ENCODE measurements around the gene ZBTB7C.

ZBTB7C gene

DNA sequence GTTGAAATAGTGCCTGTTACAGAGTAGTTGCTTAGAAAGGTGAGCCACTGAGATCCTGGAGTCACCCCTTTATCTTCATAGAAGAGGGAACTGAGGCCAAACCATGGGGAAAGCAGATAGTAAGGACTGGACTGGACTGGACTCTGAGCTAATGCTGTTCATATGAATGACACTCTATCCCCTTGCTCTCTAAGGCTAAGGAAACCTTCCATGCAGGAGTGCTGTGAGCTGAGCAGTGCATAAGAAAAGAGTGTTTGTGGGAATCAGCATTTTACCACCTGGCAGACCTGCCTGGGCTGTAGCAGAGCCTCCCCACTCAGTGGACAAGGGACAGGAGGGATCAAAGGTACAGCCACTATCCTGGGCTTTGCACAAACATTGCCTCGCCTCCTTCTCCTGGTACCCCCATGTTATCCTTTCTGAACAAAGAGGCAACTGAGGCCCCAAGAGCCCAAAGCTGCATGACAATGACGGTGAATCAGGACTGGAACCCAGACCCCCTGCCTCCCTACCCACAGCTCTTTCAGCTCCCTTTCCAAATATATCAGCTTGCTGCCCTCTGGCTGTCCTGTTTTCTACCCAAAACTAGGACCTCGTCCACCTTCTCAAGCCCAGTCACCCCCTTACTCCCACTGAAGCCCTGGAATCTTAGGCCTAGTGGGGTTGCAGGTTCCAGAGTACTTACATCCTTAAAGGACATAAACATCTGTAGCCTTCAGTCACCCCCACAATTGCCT is 227.9 kb downstream of the ZBTB7C start:
- TF ChIP-seq, protein P1, sequence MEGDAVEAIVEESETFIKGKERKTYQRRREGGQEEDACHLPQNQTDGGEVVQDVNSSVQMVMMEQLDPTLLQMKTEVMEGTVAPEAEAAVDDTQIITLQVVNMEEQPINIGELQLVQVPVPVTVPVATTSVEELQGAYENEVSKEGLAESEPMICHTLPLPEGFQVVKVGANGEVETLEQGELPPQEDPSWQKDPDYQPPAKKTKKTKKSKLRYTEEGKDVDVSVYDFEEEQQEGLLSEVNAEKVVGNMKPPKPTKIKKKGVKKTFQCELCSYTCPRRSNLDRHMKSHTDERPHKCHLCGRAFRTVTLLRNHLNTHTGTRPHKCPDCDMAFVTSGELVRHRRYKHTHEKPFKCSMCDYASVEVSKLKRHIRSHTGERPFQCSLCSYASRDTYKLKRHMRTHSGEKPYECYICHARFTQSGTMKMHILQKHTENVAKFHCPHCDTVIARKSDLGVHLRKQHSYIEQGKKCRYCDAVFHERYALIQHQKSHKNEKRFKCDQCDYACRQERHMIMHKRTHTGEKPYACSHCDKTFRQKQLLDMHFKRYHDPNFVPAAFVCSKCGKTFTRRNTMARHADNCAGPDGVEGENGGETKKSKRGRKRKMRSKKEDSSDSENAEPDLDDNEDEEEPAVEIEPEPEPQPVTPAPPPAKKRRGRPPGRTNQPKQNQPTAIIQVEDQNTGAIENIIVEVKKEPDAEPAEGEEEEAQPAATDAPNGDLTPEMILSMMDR (IDR thresholded peaks at IDR 0.05; ENCODE audit: unreplicated experiment in 3 of 3), result no peak
- Mint-ChIP-seq H3K9me3 (no peaks in the 10 kb centered on the region), H3K4me1 (peaks cover 48% of the 10 kb centered on the region), H3K27ac (peak overlapping the region; percentile 15 to 73 (median 56)), H3K27me3 (ENCODE audit: low read depth) (peaks cover 3% of the 10 kb centered on the region), H3K4me3 (no peak overlapping the region), H3K36me3 (ENCODE audit: low read depth) (no peaks in the 10 kb centered on the region)

DNA sequence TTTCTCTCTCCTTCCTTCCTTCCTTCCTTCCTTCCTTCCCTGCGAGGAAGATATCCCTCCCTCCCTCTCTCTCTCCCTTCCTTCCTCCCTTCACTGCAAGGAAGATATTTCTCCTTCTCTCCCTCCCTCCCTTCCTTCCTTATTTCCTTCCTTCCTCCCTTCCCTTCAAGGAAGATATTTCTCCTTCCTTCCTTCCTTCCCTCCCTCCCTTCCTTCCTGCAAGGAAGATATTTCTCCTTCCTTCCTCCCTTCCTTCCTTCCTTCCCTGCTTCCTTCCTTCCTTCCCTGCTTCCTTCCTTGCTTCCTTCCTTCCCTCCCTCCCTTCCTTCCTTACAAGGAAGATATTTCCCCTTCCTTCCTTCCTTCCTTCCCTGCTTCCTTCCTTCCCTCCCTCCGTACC is 229.5 kb downstream of the ZBTB7C start:
- no peak overlapping the region for H3K4me3 Mint-ChIP-seq
- H3K36me3 Mint-ChIP-seq (ENCODE audit: low read depth), result no peaks in the 10 kb centered on the region
- peaks cover 33% of the 10 kb centered on the region for H3K4me1 Mint-ChIP-seq
- peak overlapping the region in 2 of 3 experiments; percentile 2 to 27 for H3K27ac Mint-ChIP-seq
- H3K27me3 Mint-ChIP-seq (ENCODE audit: low read depth), result peaks cover 3% of the 10 kb centered on the region
- TF ChIP-seq, protein P1 (IDR thresholded peaks at IDR 0.05; ENCODE audit: unreplicated experiment in 3 of 3), result no peak
- no peaks in the 10 kb centered on the region for H3K9me3 Mint-ChIP-seq

DNA sequence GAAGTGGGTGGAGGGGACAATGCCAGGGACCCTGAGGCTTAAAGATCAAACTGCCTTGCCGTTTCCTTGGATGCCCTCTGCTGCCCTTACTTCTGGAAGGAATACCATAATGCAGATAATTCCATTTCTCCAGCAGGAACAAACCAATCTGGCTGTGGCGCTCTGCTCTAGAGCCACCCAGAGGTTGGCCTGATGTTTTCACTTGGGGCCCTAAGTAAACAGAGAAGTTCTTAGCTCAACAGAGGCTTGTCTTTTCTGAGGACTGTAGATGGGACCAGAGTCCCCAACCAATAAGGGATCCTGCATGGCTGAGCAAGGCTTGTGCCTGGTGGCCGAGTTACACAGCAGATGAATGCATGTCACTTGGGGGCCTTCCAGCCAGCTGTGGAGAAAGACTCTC is 230.2 kb downstream of the ZBTB7C start:
- H3K9me3 Mint-ChIP-seq, result no peaks in the 10 kb centered on the region
- peak overlapping the region in 1 of 3 experiments; percentile 27 for H3K27ac Mint-ChIP-seq
- H3K36me3 Mint-ChIP-seq (ENCODE audit: low read depth), result no peaks in the 10 kb centered on the region
- TF ChIP-seq, protein P1 (IDR thresholded peaks at IDR 0.05; ENCODE audit: unreplicated experiment in 3 of 3), result no peak
- no peak overlapping the region for H3K4me3 Mint-ChIP-seq
- H3K27me3 Mint-ChIP-seq (ENCODE audit: low read depth), result peaks cover 3% of the 10 kb centered on the region
- H3K4me1 Mint-ChIP-seq, result peaks cover 30% of the 10 kb centered on the region

DNA sequence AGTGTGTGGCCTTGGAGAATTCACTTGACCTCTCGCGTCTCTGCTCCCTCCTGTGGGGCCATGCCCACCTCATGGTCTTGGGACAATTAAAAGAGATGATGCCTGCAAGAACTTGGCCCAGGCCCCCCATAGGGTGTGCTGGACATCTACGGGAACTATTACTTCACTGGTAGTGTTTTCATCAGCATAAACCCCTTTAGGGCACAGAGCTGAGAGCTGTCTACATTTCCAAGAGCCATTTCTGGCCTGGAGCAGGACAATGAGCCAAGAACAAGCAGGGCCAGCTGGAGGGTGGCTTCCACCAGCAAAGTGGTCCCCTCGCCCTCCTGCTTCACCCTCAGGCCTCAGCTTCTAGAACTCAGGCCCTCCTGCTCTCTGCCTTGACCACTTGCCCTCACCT is 232.3 kb downstream of the ZBTB7C start:
- Mint-ChIP-seq H3K27me3 (ENCODE audit: low read depth) (peaks cover 3% of the 10 kb centered on the region), H3K9me3 (no peaks in the 10 kb centered on the region), H3K27ac (no peak overlapping the region), H3K4me3 (no peak overlapping the region), H3K4me1 (peaks cover 11% of the 10 kb centered on the region), H3K36me3 (ENCODE audit: low read depth) (no peaks in the 10 kb centered on the region)
- TF ChIP-seq, protein P1 (IDR thresholded peaks at IDR 0.05; ENCODE audit: unreplicated experiment in 3 of 3), result no peak

DNA sequence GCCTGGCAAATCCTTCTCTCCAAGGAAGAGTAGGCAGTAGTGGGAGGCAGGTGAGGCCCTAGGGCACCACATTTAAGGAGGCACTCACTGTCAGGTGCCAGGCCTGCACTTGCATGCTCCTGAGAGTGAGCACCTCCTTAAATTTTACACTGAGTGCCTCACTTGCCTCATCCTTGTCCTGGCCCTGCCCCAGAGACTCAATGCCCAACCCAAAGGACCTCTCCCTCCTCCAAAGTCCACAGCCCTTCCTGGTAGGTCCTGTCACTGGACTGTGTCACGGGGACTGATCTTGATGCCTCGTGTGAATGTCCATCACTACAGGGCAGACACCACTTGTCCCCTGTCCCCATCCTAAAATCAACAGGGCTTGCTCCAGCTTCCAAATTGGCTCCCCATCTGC is 235.6 kb downstream of the ZBTB7C start:
- Mint-ChIP-seq H3K27ac (peak overlapping the region in 1 of 3 experiments; percentile 31), H3K36me3 (ENCODE audit: low read depth) (no peaks in the 10 kb centered on the region), H3K27me3 (ENCODE audit: low read depth) (no peaks in the 10 kb centered on the region), H3K9me3 (no peaks in the 10 kb centered on the region), H3K4me3 (no peak overlapping the region), H3K4me1 (peaks cover 13% of the 10 kb centered on the region)
- TF ChIP-seq, protein P1 (IDR thresholded peaks at IDR 0.05; ENCODE audit: unreplicated experiment in 3 of 3), result no peak

All from nephron (organoid).